Measurements from ENCODE around the gene LCLAT1.

GRCh38 chr2:30444273-30444672, 2.8 kb upstream of the LCLAT1 start:
- TF ChIP-seq ZNF510 (tag by site-specific recombination; IDR thresholded peaks at IDR 0.05; ENCODE audit: insufficient replicate concordance), result no peak
- no peak for TF ChIP-seq MEIS1 (CRISPR knock-in tag; IDR thresholded peaks at IDR 0.05; ENCODE audit: borderline replicate concordance)
- TF ChIP-seq ZSCAN18 (tag by site-specific recombination; IDR thresholded peaks at IDR 0.05), result no peak
- no peak for TF ChIP-seq CTCF (tag by site-specific recombination; IDR thresholded peaks at IDR 0.05)
- no peak for TF ChIP-seq IKZF3 (tag by site-specific recombination; IDR thresholded peaks at IDR 0.05)
- TF ChIP-seq TCF7L2 (IDR thresholded peaks at IDR 0.05; ENCODE audit: borderline replicate concordance, low read depth, low read length), result no peak
- no peak for TF ChIP-seq REST (tag by site-specific recombination; IDR thresholded peaks at IDR 0.05)
- TF ChIP-seq ZNF24 (tag by site-specific recombination; IDR thresholded peaks at IDR 0.05), result no peak
- no peak for TF ChIP-seq ZNF292 (tag by site-specific recombination; IDR thresholded peaks at IDR 0.05; ENCODE audit: borderline replicate concordance, low read depth)
- no peak for TF ChIP-seq ZBTB44 (tag by site-specific recombination; IDR thresholded peaks at IDR 0.05)
- no peak for TF ChIP-seq RBAK (tag by site-specific recombination; IDR thresholded peaks at IDR 0.05)
- TF ChIP-seq KLF9 (tag by site-specific recombination; IDR thresholded peaks at IDR 0.05; ENCODE audit: low read depth), result no peak
- TF ChIP-seq ZNF133 (tag by site-specific recombination; IDR thresholded peaks at IDR 0.05), result no peak

Data from HEK293 (cell line).